IMR-90 (cell line): ENCODE data around the gene LDB1. TPM values are rescaled to one million over a fixed set of nuclear protein-coding genes. Genes with fewer than 3 reads are reported as not detected.

ENCODE experiments used
- ATAC-seq: fragments of 200-7000 bp; cut with Tn5 transposase; 2 replicates; pipeline ENCODE4 v1.9.1; 2020; ENCODE audit warnings: low read depth, mild to moderate bottlenecking, moderate library complexity
- BruUV-seq: library from RNA; stranded (reverse); fragments of 400-500 nt; replicated peaks from 2 replicates; lab custom pipeline; 2021; lab: Mats Ljungman, UMichigan
- CTCF ChIA-PET: fragments of 300-600 bp; formaldehyde crosslinking; extraction: SDS; loops from one replicate; lab custom pipeline; 2021; ENCODE audit warnings: antibody characterized with exemption; lab: Yijun Ruan, JAX
- POLR2A ChIA-PET: fragments of 300-600 bp; sonication (Branson Sonifier 250); formaldehyde crosslinking; loops from one replicate; lab custom pipeline; 2022; ENCODE audit warnings: antibody characterized with exemption; ENCODE audit not compliant: unreplicated experiment; lab: Charles Lee
- DNase-seq: peaks from one replicate; pipeline ENCODE4 v3.0.0; 2013
- H2AFZ ChIP-seq: replicated peaks from 2 replicates; pipeline ENCODE3; 2013; ENCODE audit warnings: low read length, mild to moderate bottlenecking; ENCODE audit not compliant: poor library complexity
- H2AK5ac ChIP-seq: 2 replicates; pipeline ENCODE4 v1.6.1; 2013; ENCODE audit warnings: low read depth, low read length, inconsistent platforms
- H2AK9ac ChIP-seq: replicated peaks from 2 replicates; pipeline ENCODE3; 2013; ENCODE audit warnings: mild to moderate bottlenecking, low read depth, low read length, moderate library complexity; ENCODE audit not compliant: poor library complexity
- H2BK120ac ChIP-seq: 2 replicates; pipeline ENCODE4 v1.6.1; 2013; ENCODE audit warnings: low read depth, low read length, inconsistent platforms
- H2BK15ac ChIP-seq: 3 replicates; pipeline ENCODE4 v1.6.1; 2013; ENCODE audit warnings: low read depth, low read length, inconsistent platforms
- H2BK20ac ChIP-seq: 2 replicates; pipeline ENCODE4 v1.6.1; 2013; ENCODE audit warnings: low read depth, mild to moderate bottlenecking, inconsistent platforms, low read length, moderate library complexity
- H2BK5ac ChIP-seq: 2 replicates; pipeline ENCODE4 v1.6.1; 2013; ENCODE audit warnings: mild to moderate bottlenecking, low read depth, low read length, inconsistent platforms; ENCODE audit not compliant: poor library complexity, severe bottlenecking
- H3K14ac ChIP-seq: replicated peaks from 2 replicates; pipeline ENCODE4 v1.6.1; 2013; ENCODE audit warnings: low read depth, low read length, inconsistent platforms
- H3K18ac ChIP-seq: 2 replicates; pipeline ENCODE4 v1.6.1; 2013; ENCODE audit warnings: low read depth, low read length, control low read depth
- H3K23ac ChIP-seq: 2 replicates; pipeline ENCODE4 v1.6.1; 2013; ENCODE audit warnings: low read depth, low read length, inconsistent platforms
- H3K27ac ChIP-seq: 2 replicates; pipeline ENCODE4 v1.5.1; 2013; ENCODE audit warnings: mild to moderate bottlenecking, control low read depth, low read length; ENCODE audit not compliant: insufficient read depth
- H3K27me3 ChIP-seq: 2 replicates; pipeline ENCODE4 v1.6.1; 2013; ENCODE audit warnings: low read length; ENCODE audit not compliant: control insufficient read depth, insufficient read depth
- H3K36me3 ChIP-seq: 2 replicates; pipeline ENCODE4 v1.6.1; 2013; ENCODE audit warnings: low read length, mixed read lengths; ENCODE audit not compliant: control insufficient read depth, insufficient read depth
- H3K4ac ChIP-seq: 2 replicates; pipeline ENCODE4 v1.6.1; 2013; ENCODE audit warnings: low read depth, low read length, inconsistent platforms
- H3K4me1 ChIP-seq: 2 replicates; pipeline ENCODE4 v1.6.1; 2013; ENCODE audit warnings: low read length, mixed read lengths; ENCODE audit not compliant: control insufficient read depth, insufficient read depth
- H3K4me2 ChIP-seq: 2 replicates; pipeline ENCODE4 v1.6.1; 2013; ENCODE audit warnings: low read depth, mild to moderate bottlenecking, control low read depth, low read length, moderate library complexity
- H3K4me3 ChIP-seq: 2 replicates; pipeline ENCODE4 v1.5.1; 2013; ENCODE audit warnings: low read depth, mild to moderate bottlenecking, control low read depth, low read length, moderate library complexity; ENCODE audit not compliant: insufficient read depth
- H3K56ac ChIP-seq: 2 replicates; pipeline ENCODE4 v1.6.1; 2013; ENCODE audit warnings: low read length, inconsistent platforms; ENCODE audit not compliant: insufficient read depth; ENCODE audit errors: extremely low read depth
- H3K79me1 ChIP-seq, 2 experiments: 2 replicates each; pipeline ENCODE4 v1.6.1; 2013; ENCODE audit warnings: low read length in 2 of 2, inconsistent platforms in 1 of 2, low read depth in 1 of 2
- H3K9ac ChIP-seq: 2 replicates; pipeline ENCODE4 v1.6.1; 2013; ENCODE audit warnings: low read depth, low read length, control low read depth
- H3K9me1 ChIP-seq: 2 replicates; pipeline ENCODE4 v1.6.1; 2013; ENCODE audit warnings: low read length, inconsistent platforms; ENCODE audit not compliant: insufficient read depth
- H3K9me3 ChIP-seq: 2 replicates; pipeline ENCODE4 v1.6.1; 2013; ENCODE audit warnings: low read length; ENCODE audit not compliant: control insufficient read depth, insufficient read depth
- H4K20me1 ChIP-seq: 2 replicates; pipeline ENCODE4 v1.6.1; 2013; ENCODE audit warnings: low read length, inconsistent platforms; ENCODE audit not compliant: insufficient read depth
- H4K5ac ChIP-seq: 2 replicates; pipeline ENCODE4 v1.6.1; 2013; ENCODE audit warnings: mild to moderate bottlenecking, low read depth, low read length, control low read depth
- H4K8ac ChIP-seq, 2 experiments: 2 replicates each; pipeline ENCODE4 v1.6.1; 2013; ENCODE audit warnings: low read depth in 2 of 2, low read length in 2 of 2, control low read depth in 1 of 2, inconsistent platforms in 1 of 2
- H4K91ac ChIP-seq: 2 replicates; pipeline ENCODE4 v1.6.1; 2013; ENCODE audit warnings: low read depth, low read length, inconsistent platforms; ENCODE audit not compliant: insufficient read depth
- BHLHE40 ChIP-seq: fragments of 150-350 bp; IDR thresholded peaks from 2 replicates; pipeline ENCODE4 v1.6.1; 2016; ENCODE audit warnings: mild to moderate bottlenecking, low read depth, low read length
- CEBPB ChIP-seq: IDR thresholded peaks from 2 replicates; pipeline ENCODE4 v1.6.1; 2012; ENCODE audit warnings: low read depth, low read length, improper control_type of control experiment
- CHD1 ChIP-seq: IDR thresholded peaks from 2 replicates; pipeline ENCODE4 v1.6.1; 2012; ENCODE audit warnings: low read depth, low read length, improper control_type of control experiment
- CTCF ChIP-seq: conservative IDR thresholded peaks from 2 replicates; pipeline ENCODE4 v1.5.1; 2012; ENCODE audit warnings: mild to moderate bottlenecking, low read depth, low read length, improper control_type of control experiment
- FOS ChIP-seq: fragments of 150-350 bp; IDR thresholded peaks from 2 replicates; pipeline ENCODE4 v1.6.1; 2016; ENCODE audit warnings: low read depth, low read length
- MAFK ChIP-seq: IDR thresholded peaks from 2 replicates; pipeline ENCODE4 v1.6.1; 2012; ENCODE audit warnings: low read depth, low read length, improper control_type of control experiment
- MAZ ChIP-seq: IDR thresholded peaks from 2 replicates; pipeline ENCODE4 v1.6.1; 2012; ENCODE audit warnings: low read depth, mild to moderate bottlenecking, low read length, improper control_type of control experiment, moderate library complexity, borderline replicate concordance
- MXI1 ChIP-seq: IDR thresholded peaks from 2 replicates; pipeline ENCODE4 v1.6.1; 2012; ENCODE audit warnings: low read depth, mild to moderate bottlenecking, low read length, moderate library complexity, borderline replicate concordance
- NFE2L2 ChIP-seq: fragments of 150-350 bp; IDR thresholded peaks from 2 replicates; pipeline ENCODE4 v1.6.1; 2016; ENCODE audit warnings: low read depth, mild to moderate bottlenecking, low read length
- POLR2A ChIP-seq: IDR thresholded peaks from 2 replicates; pipeline ENCODE4 v1.6.1; 2012; ENCODE audit warnings: mild to moderate bottlenecking, low read depth, low read length
- RAD21 ChIP-seq: IDR thresholded peaks from 2 replicates; pipeline ENCODE4 v1.6.1; 2012; ENCODE audit warnings: low read length, improper control_type of control experiment
- RCOR1 ChIP-seq: IDR thresholded peaks from 2 replicates; pipeline ENCODE4 v1.6.1; 2012; ENCODE audit warnings: mild to moderate bottlenecking, low read length, improper control_type of control experiment; ENCODE audit not compliant: insufficient replicate concordance
- RFX5 ChIP-seq: IDR thresholded peaks from 2 replicates; pipeline ENCODE4 v1.8.0; 2012; ENCODE audit warnings: low read depth, mild to moderate bottlenecking, low read length, moderate library complexity
- SMC3 ChIP-seq: fragments of 150-350 bp; IDR thresholded peaks from 2 replicates; pipeline ENCODE4 v1.6.1; 2016; ENCODE audit warnings: low read depth, mild to moderate bottlenecking, antibody characterized with exemption, low read length, moderate library complexity
- USF2 ChIP-seq: fragments of 150-350 bp; IDR thresholded peaks from 2 replicates; pipeline ENCODE4 v1.6.1; 2017; ENCODE audit warnings: mild to moderate bottlenecking, antibody characterized with exemption, low read length, low read depth
- WGBS, 2 experiments: methylation state at CpG; one replicate each; pipeline versions ENCODE4 v1.1.5 to v1.1.7; 2013; ENCODE audit warnings: missing lambda C conversion rate in 2 of 2; ENCODE audit not compliant: insufficient read length in 1 of 2; ENCODE audit errors: extremely low coverage in 2 of 2; 5-methylcytosine and 5-hydroxymethylcytosine counted together
- dilution Hi-C: fragments of 300-500 bp; cut with HindIII; formaldehyde crosslinking; loops from one replicate; pipeline ENCODE4 v1.14.3; 2018; ENCODE audit warnings: low sequenced_read_pairs; ENCODE audit not compliant: unreplicated experiment
- in situ Hi-C: fragments of 300-500 bp; cut with MboI; formaldehyde crosslinking; loops from 3 replicates; pipeline ENCODE4 v1.14.3; 2019; ENCODE audit warnings: low sequenced_read_pairs, inconsistent platforms, mixed read lengths
- intact Hi-C: fragments of 100-400 bp; cut with micrococcal nuclease; formaldehyde crosslinking; loops from 2 replicates; pipeline ENCODE4 v1.10.0; 2022
- polyA plus RNA-seq, 3 experiments: library from polyadenylated mRNA; depleted of rRNA; stranded (reverse); fragments of >200 nt; gene quantifications; 2 replicates each; pipeline ENCODE4 v1.2.3, GENCODE V29; 2012; ENCODE audit warnings: low replicate concordance in 1 of 3
- total RNA-seq: library from RNA; depleted of rRNA; stranded (reverse); fragments of >200 nt; gene quantifications from 2 replicates; pipeline ENCODE4 v1.2.3, GENCODE V29; 2012
- TF ChIP-seq, protein P1 (sequence below): fragments of 150-350 bp; IDR thresholded peaks from 2 replicates; pipeline ENCODE4 v1.6.1; 2016; ENCODE audit warnings: low read depth, mild to moderate bottlenecking, low read length, moderate library complexity, borderline replicate concordance

LDB1 gene
- total and polyA plus RNA-seq, 2 of the 4 experiments (the other 2 are of a cell fraction): 47.9 to 92.4 TPM

DNA sequence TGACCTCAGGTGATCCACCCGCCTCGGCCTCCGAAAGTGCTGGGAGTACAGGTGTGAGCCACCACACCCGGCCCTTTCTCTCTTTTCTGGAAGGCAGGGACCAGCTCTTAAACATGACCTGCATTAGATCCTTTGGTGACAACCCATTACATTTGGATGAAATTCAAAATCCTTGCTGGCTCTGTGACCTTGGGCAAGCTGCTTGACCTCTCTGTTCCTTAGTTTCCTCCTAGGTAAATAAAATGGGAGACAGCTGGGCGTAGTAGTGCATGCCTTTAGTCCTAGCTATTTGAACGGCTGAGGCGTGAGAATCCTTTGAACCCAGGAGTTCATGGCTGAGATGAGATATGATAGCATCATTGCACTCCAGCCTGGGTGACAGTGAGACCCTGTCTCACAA, 23.7 kb downstream of the LDB1 start:
- DNase-seq: no peak
- Histone ChIP-seq H2BK5ac (no peak overlapping the region), H2BK120ac (no peak overlapping the region), H3K9me3 (no peaks in the 10 kb centered on the region), H3K36me3 (peaks cover 12% of the 10 kb centered on the region; the same call in 1 of the 2 replicates), H3K79me1 (no peaks in the 10 kb centered on the region), H3K18ac (no peak overlapping the region), H4K8ac (no peak overlapping the region), H4K91ac (no peak overlapping the region), H2AK9ac (no peak overlapping the region), H3K23ac (no peak overlapping the region), H2BK20ac (no peak overlapping the region), H2AK5ac (no peak overlapping the region), H3K4ac (no peak overlapping the region), H3K4me1 (no peaks in the 10 kb centered on the region), H3K9ac (no peak overlapping the region), H3K27ac (no peak overlapping the region), H3K14ac (no peak overlapping the region), H2BK15ac (no peak overlapping the region), H4K5ac (no peak overlapping the region), H3K4me2 (no peak overlapping the region), H2AFZ (no peak overlapping the region), H3K9me1 (no peaks in the 10 kb centered on the region), H4K20me1 (no peaks in the 10 kb centered on the region), H3K27me3 (no peaks in the 10 kb centered on the region), H3K56ac (no peak overlapping the region), H3K4me3 (no peak overlapping the region)
- 100% methylated on average over 2 of the region's 7 CpGs; no CpG with 5 or more reads in 1 of the 2 experiments for WGBS, 2 experiments
- ChIA-PET CTCF (interaction anchor here (0.6 kb wide), 1 partner anchor 655 kb away, joined by 3 read pairs; no protein-coding TSS in a partner anchor), POLR2A (no interaction called here)
- BruUV-seq: no TSS peak
- intact Hi-C loops: no loop called here
- no peak for ATAC-seq
- no peak for TF ChIP-seq MAZ
- no peak for TF ChIP-seq BHLHE40
- TF ChIP-seq RCOR1: no peak
- no peak for TF ChIP-seq CTCF
- TF ChIP-seq RFX5: no peak
- no peak for TF ChIP-seq NFE2L2
- no peak for TF ChIP-seq POLR2A
- no peak for TF ChIP-seq USF2
- no peak for TF ChIP-seq CEBPB
- TF ChIP-seq RAD21: no peak
- TF ChIP-seq, protein P1, sequence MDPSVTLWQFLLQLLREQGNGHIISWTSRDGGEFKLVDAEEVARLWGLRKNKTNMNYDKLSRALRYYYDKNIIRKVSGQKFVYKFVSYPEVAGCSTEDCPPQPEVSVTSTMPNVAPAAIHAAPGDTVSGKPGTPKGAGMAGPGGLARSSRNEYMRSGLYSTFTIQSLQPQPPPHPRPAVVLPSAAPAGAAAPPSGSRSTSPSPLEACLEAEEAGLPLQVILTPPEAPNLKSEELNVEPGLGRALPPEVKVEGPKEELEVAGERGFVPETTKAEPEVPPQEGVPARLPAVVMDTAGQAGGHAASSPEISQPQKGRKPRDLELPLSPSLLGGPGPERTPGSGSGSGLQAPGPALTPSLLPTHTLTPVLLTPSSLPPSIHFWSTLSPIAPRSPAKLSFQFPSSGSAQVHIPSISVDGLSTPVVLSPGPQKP: no peak
- no peak for TF ChIP-seq CHD1
- no peak for TF ChIP-seq MAFK
- TF ChIP-seq FOS: no peak
- TF ChIP-seq MXI1: no peak
- no peak for TF ChIP-seq SMC3
- dilution Hi-C loops: no loop called here
- in situ Hi-C loops: no loop called here
